Measurements from ENCODE around the gene PMEL.
"Not testable (repeated sequence)": the region's sequence is repeated elsewhere in the genome, so short reads cannot be mapped to it uniquely, and the experiment has no call there.

The PMEL gene

GRCh38 chr12:55996715-55997534, 31.1 kb upstream of the PMEL start, which contains the start of gene SUOX:
Gene SUOX, plus strand, starts transcription at chr12:55997276. Its CDS starts 4,946 bp downstream, at chr12:56002222.
- in situ Hi-C loops (cut with HindIII; ENCODE audit: low pct_ligation_motif_present, low sequenced_read_pairs): no loop called here
- H3K27ac ChIP-seq: peak within 1 kb of the TSS; percentile 7
- peaks cover 31% of the 10 kb centered on the region for H3K36me3 ChIP-seq (replicated peaks)
- TF ChIP-seq, protein P1, sequence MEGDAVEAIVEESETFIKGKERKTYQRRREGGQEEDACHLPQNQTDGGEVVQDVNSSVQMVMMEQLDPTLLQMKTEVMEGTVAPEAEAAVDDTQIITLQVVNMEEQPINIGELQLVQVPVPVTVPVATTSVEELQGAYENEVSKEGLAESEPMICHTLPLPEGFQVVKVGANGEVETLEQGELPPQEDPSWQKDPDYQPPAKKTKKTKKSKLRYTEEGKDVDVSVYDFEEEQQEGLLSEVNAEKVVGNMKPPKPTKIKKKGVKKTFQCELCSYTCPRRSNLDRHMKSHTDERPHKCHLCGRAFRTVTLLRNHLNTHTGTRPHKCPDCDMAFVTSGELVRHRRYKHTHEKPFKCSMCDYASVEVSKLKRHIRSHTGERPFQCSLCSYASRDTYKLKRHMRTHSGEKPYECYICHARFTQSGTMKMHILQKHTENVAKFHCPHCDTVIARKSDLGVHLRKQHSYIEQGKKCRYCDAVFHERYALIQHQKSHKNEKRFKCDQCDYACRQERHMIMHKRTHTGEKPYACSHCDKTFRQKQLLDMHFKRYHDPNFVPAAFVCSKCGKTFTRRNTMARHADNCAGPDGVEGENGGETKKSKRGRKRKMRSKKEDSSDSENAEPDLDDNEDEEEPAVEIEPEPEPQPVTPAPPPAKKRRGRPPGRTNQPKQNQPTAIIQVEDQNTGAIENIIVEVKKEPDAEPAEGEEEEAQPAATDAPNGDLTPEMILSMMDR (IDR thresholded peaks at IDR 0.05; ENCODE audit: low read depth, low read length, missing control alignments): no peak
- H3K4me3 ChIP-seq (ENCODE audit: low read depth, low read length): peak within 1 kb of the TSS; percentile 93
- H3K27me3 ChIP-seq (replicated peaks): no peaks in the 10 kb centered on the region
- DNase-seq: peak; percentile 98

DNA sequence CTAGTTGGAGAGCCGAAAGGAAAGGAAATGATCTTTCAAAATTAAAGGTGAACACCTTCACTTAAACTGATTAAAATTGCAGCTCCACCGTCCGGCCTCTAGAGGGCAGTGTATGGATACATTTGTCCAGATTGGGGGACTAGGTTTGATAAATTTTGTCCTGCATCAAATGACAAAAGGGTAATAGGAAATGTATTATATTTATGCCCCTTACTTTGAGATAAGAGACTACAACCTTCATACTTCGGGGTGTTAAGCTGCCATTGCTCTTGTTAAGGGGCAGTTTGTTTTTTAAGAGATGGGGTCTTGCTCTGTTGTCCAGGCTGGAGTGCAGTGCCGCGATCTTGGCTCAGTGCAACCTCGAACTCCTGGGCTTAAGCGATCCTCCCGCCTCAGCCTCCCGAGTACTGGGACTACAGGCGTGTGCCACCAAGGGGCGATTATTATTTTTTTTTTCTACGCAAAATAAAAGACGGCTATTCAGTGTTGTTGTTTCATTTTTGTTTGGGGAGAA, 30.4 kb upstream of the PMEL start:
- H3K27me3 ChIP-seq (replicated peaks): no peaks in the 10 kb centered on the region
- peaks cover 37% of the 10 kb centered on the region for H3K36me3 ChIP-seq (replicated peaks)
- in situ Hi-C loops (cut with HindIII; ENCODE audit: low pct_ligation_motif_present, low sequenced_read_pairs): no loop called here
- peak; percentile 52 for DNase-seq
- TF ChIP-seq, protein P1 (IDR thresholded peaks at IDR 0.05; ENCODE audit: low read depth, low read length, missing control alignments): peak; percentile 86
- peak overlapping the region; percentile 93 for H3K4me3 ChIP-seq (ENCODE audit: low read depth, low read length)
- H3K27ac ChIP-seq: no peak overlapping the region

GRCh38 chr12:55995366-55995765, 29.5 kb upstream of the PMEL start:
- in situ Hi-C loops (cut with HindIII; ENCODE audit: low pct_ligation_motif_present, low sequenced_read_pairs): no loop called here
- no peak for DNase-seq
- no peak overlapping the region for H3K4me3 ChIP-seq (ENCODE audit: low read depth, low read length)
- TF ChIP-seq, protein P1 (IDR thresholded peaks at IDR 0.05; ENCODE audit: low read depth, low read length, missing control alignments): no peak
- peaks cover 46% of the 10 kb centered on the region for H3K36me3 ChIP-seq (replicated peaks)
- H3K27me3 ChIP-seq (replicated peaks): no peaks in the 10 kb centered on the region
- no peak overlapping the region for H3K27ac ChIP-seq

- Histone ChIP-seq H3K27ac (no peak overlapping the region), H3K4me3 (ENCODE audit: low read depth, low read length) (no peak overlapping the region), H3K36me3 (replicated peaks) (peaks cover 56% of the 10 kb centered on the region), H3K27me3 (replicated peaks) (no peaks in the 10 kb centered on the region)
- TF ChIP-seq, protein P1 (IDR thresholded peaks at IDR 0.05; ENCODE audit: low read depth, low read length, missing control alignments): no peak
- DNase-seq: no peak
- in situ Hi-C loops (cut with HindIII; ENCODE audit: low pct_ligation_motif_present, low sequenced_read_pairs): no loop called here
Measured at GRCh38 chr12:55993230-55993853, 27.5 kb upstream of the PMEL start.

- TF ChIP-seq, protein P1 (IDR thresholded peaks at IDR 0.05; ENCODE audit: low read depth, low read length, missing control alignments): no peak
- Histone ChIP-seq H3K27ac (no peak overlapping the region), H3K27me3 (replicated peaks) (no peaks in the 10 kb centered on the region), H3K4me3 (ENCODE audit: low read depth, low read length) (no peak overlapping the region), H3K36me3 (replicated peaks) (peaks cover 70% of the 10 kb centered on the region)
- in situ Hi-C loops (cut with HindIII; ENCODE audit: low pct_ligation_motif_present, low sequenced_read_pairs): no loop called here
- DNase-seq: no peak
Measured at GRCh38 chr12:55991110-55991509, 25.3 kb upstream of the PMEL start.

- H3K4me3 ChIP-seq (ENCODE audit: low read depth, low read length); in situ Hi-C loops (cut with HindIII; ENCODE audit: low pct_ligation_motif_present, low sequenced_read_pairs): not testable (repeated sequence)
- H3K36me3 ChIP-seq (replicated peaks): peaks cover 57% of the 10 kb centered on the region
Measured at GRCh38 chr12:55985976-55986375, 20.1 kb upstream of the PMEL start.

More at GRCh38 chr12:55985976-55986375, 20.1 kb upstream of the PMEL start:
- DNase-seq; H3K27ac ChIP-seq; H3K27me3 ChIP-seq (replicated peaks): not testable (repeated sequence)
